OCI-LY3 (cell line): ENCODE measurements around the gene CNRIP1.
"Not testable (repeated sequence)": the region's sequence is repeated elsewhere in the genome, so short reads cannot be mapped to it uniquely, and the experiment has no call there.

Experiments used
- H2AFZ ChIP-seq: fragments of 200-600, 300-600 bp; shearing (Covaris generic); 2 replicates; pipeline ENCODE4 v1.6.0; 2014; ENCODE audit warnings: antibody characterized with exemption, low read depth, low read length
- H3K27ac ChIP-seq: fragments of 200-600, 300-600 bp; sonication (generic); 2 replicates; pipeline ENCODE4 v1.5.1; 2014; ENCODE audit warnings: mild to moderate bottlenecking, low read length, moderate library complexity, mixed read lengths
- H3K27me3 ChIP-seq: fragments of 200-600, 300-600 bp; sonication (generic); 2 replicates; pipeline ENCODE4 v1.6.1; 2014; ENCODE audit warnings: low read depth, low read length, mixed read lengths
- H3K36me3 ChIP-seq: fragments of 200-600, 300-600 bp; sonication (generic); replicated peaks from 2 replicates; pipeline ENCODE3; 2014; ENCODE audit warnings: low read depth, low read length, mixed read lengths
- H3K4me1 ChIP-seq: fragments of 300-600, 200-600 bp; sonication (generic); 2 replicates; pipeline ENCODE4 v1.6.1; 2014; ENCODE audit warnings: low read length, mixed read lengths
- H3K4me2 ChIP-seq: fragments of 200-600, 300-600 bp; sonication (generic); 2 replicates; pipeline ENCODE4 v1.6.1; 2014; ENCODE audit warnings: low read length, mixed read lengths
- H3K4me3 ChIP-seq: fragments of 300-600, 200-600 bp; sonication (generic); 2 replicates; pipeline ENCODE4 v1.5.1; 2014; ENCODE audit warnings: antibody characterized with exemption, mild to moderate bottlenecking, low read length, moderate library complexity
- H3K79me2 ChIP-seq: fragments of 300-600, 200-600 bp; shearing (Covaris generic); 2 replicates; pipeline ENCODE4 v1.6.1; 2014; ENCODE audit warnings: mild to moderate bottlenecking, low read length, mixed read lengths
- H3K9ac ChIP-seq: fragments of 300-600, 200-600 bp; shearing (Covaris generic); 2 replicates; pipeline ENCODE4 v1.6.0; 2014; ENCODE audit warnings: mild to moderate bottlenecking, low read length, moderate library complexity
- H3K9me3 ChIP-seq: fragments of 200-600, 300-600 bp; shearing (Covaris generic); 2 replicates; pipeline ENCODE4 v1.6.1; 2014; ENCODE audit warnings: low read length, mixed read lengths; ENCODE audit not compliant: insufficient read depth
- H4K20me1 ChIP-seq: fragments of 200-600, 300-600 bp; sonication (generic); 2 replicates; pipeline ENCODE4 v1.6.1; 2016; ENCODE audit warnings: low read length, mixed read lengths; ENCODE audit not compliant: insufficient read depth
- CTCF ChIP-seq: fragments of 200-600, 300-600 bp; sonication (generic); IDR thresholded peaks from 2 replicates; pipeline ENCODE4 v1.5.1; 2014; ENCODE audit warnings: antibody characterized with exemption, low read length, low read depth
- EZH2phosphoT487 ChIP-seq: fragments of 200-600 bp; shearing (Covaris generic); IDR thresholded peaks from 2 replicates; pipeline ENCODE4 v1.6.1; 2018; ENCODE audit warnings: antibody characterized with exemption, mixed run types, low read depth

CNRIP1 gene

GRCh38 chr2:68309426-68309825, 10.3 kb downstream of the CNRIP1 start:
- no peaks in the 10 kb centered on the region for H3K79me2 ChIP-seq
- no peak overlapping the region for H3K4me2 ChIP-seq
- H3K9ac ChIP-seq = no peak overlapping the region
- no peak overlapping the region for H3K4me3 ChIP-seq
- no peaks in the 10 kb centered on the region for H4K20me1 ChIP-seq
- no peaks in the 10 kb centered on the region for H3K36me3 ChIP-seq
- no peak overlapping the region for H3K27ac ChIP-seq
- TF ChIP-seq CTCF = no peak
- TF ChIP-seq EZH2phosphoT487 = no peak
- no peaks in the 10 kb centered on the region for H3K4me1 ChIP-seq
- no peak overlapping the region for H2AFZ ChIP-seq
- no peaks in the 10 kb centered on the region for H3K27me3 ChIP-seq
- H3K9me3 ChIP-seq = no peaks in the 10 kb centered on the region

DNA sequence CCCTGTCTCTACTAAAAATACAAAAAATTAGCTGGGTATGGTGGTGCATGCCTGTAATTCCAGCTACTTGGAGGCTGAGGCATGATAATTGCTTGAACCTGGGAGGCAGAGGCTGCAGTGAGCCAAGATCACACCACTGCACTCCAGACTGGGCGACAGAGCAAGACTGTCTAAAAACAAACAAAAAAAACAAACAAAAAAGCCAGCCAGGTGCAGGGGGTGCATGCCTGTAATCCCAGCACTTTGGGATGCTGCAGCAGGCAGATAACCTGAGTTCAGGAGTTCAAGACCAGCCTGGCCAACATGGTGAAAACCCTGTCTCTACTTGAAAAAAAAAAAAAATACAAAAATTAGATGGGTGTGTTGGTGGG, 15.9 kb downstream of the CNRIP1 start:
- not testable (repeated sequence) for H4K20me1 ChIP-seq, H3K27me3 ChIP-seq, H3K9me3 ChIP-seq, H3K79me2 ChIP-seq, H3K27ac ChIP-seq, H3K4me3 ChIP-seq, H2AFZ ChIP-seq, H3K9ac ChIP-seq, H3K4me1 ChIP-seq, H3K36me3 ChIP-seq, H3K4me2 ChIP-seq

DNA sequence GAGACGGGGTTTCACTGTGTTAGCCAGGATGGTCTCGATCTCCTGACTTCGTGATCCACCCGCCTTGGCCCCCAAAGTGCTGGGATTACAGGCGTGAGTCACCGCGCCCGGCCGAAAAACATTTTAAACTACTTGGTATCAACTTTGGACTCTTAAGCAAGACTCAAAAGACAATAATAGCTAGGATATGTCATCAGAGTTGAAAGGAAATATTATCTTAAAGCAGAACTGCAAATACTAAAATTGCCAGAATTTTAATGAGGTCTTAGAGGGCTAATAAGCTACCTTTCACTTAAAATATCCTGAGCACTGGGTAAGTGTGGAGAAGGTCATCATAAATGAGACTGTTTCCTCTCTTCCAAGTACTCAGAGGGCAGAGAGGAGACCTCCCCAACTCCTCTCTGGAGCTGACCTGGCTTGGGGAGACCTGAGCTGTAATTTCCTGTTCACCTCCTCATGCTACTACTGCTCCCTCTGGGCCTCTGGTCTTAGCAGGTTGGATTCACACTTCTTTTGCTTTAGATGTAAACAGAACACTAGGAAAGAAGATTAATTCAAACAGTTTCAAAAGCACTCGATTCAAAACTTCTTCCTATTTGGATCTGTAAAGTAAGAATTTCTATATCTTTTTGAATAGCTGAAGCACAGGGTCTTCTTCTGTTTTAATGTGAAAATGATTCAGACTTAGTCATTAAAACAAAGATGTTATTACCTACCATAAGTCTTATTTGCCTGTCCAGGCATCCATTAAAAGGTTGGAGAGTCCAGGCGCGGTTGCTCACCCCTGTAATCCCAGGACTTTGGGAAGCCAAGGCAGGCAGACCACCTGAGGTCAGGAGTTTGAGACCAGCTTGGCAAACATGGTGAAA, 16.5 kb downstream of the CNRIP1 start:
- Histone ChIP-seq H3K79me2 (no peaks in the 10 kb centered on the region), H3K9me3 (no peaks in the 10 kb centered on the region), H3K27ac (no peak overlapping the region), H3K4me3 (no peak overlapping the region), H3K27me3 (no peaks in the 10 kb centered on the region), H3K9ac (no peak overlapping the region), H3K36me3 (no peaks in the 10 kb centered on the region), H2AFZ (no peak overlapping the region), H3K4me2 (no peak overlapping the region), H3K4me1 (no peaks in the 10 kb centered on the region), H4K20me1 (no peaks in the 10 kb centered on the region)
- TF ChIP-seq CTCF = no peak
- TF ChIP-seq EZH2phosphoT487 = no peak

DNA sequence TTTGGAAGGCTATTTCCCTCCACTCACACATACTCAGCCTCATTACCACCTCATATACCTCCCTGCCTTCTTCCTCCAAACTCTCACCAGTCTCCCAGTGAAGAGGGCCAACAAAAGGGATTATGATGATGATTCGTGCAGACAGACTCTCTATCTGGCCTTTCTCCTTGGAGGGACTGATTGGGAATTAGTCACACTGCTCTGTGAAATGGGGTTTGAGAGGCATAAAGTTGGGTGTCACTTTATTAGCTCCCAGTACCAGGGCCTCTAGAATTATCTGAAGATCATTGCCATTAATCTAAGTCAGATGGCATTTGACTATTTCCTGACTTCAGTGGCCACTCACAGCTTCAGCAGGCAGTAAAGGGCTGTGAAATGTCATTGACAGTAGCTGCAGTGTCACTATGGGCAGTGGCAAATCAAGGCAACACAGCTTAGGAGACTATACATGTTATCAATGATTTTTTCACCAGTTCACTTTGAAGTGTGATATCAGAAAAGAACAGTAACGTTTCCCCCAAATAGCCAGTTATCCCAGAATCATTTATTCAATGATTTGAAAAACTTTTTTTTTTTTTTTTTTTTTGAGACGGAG, 17.4 kb downstream of the CNRIP1 start:
- Histone ChIP-seq H3K27me3 (no peaks in the 10 kb centered on the region), H4K20me1 (no peaks in the 10 kb centered on the region), H3K4me2 (no peak overlapping the region), H3K4me3 (no peak overlapping the region), H3K27ac (no peak overlapping the region), H3K4me1 (no peaks in the 10 kb centered on the region), H3K36me3 (no peaks in the 10 kb centered on the region), H3K9ac (no peak overlapping the region), H3K79me2 (no peaks in the 10 kb centered on the region), H3K9me3 (no peaks in the 10 kb centered on the region), H2AFZ (no peak overlapping the region)
- TF ChIP-seq EZH2phosphoT487 = no peak
- TF ChIP-seq CTCF = no peak
